HG03342 (cell line): Measurements from ENCODE around the gene CTTN.
"Not testable (repeated sequence)": the region's sequence is repeated elsewhere in the genome, so short reads cannot be mapped to it uniquely, and the experiment has no call there.

Source experiments
- ATAC-seq: cut with Tn5 transposase; IDR thresholded peaks from one replicate; pipeline ENCODE4 v1.9.1; 2021; ENCODE audit warnings: mild to moderate bottlenecking, moderate library complexity; ENCODE audit not compliant: unreplicated experiment

Gene CTTN

DNA sequence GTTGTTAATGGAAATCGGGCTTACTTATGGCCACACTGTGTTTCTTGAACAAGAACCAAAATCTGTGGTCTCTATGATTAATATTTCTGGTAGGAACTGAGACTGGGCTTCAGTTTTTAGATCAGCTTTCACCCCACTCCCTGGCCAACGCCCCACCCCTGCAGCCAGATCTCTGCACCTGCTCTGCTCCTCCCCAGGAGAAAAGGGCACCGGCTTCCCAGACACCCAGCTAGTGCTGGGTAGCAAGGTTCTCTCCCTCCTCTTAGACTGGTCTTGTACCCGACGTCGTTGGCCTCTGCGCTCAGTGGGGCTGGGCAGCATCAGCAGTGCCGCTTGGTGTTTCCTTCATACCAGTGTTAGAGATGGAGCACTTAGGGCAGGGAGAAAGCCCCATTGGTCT is 17.0 kb upstream of the CTTN start:
- no peak for ATAC-seq

DNA sequence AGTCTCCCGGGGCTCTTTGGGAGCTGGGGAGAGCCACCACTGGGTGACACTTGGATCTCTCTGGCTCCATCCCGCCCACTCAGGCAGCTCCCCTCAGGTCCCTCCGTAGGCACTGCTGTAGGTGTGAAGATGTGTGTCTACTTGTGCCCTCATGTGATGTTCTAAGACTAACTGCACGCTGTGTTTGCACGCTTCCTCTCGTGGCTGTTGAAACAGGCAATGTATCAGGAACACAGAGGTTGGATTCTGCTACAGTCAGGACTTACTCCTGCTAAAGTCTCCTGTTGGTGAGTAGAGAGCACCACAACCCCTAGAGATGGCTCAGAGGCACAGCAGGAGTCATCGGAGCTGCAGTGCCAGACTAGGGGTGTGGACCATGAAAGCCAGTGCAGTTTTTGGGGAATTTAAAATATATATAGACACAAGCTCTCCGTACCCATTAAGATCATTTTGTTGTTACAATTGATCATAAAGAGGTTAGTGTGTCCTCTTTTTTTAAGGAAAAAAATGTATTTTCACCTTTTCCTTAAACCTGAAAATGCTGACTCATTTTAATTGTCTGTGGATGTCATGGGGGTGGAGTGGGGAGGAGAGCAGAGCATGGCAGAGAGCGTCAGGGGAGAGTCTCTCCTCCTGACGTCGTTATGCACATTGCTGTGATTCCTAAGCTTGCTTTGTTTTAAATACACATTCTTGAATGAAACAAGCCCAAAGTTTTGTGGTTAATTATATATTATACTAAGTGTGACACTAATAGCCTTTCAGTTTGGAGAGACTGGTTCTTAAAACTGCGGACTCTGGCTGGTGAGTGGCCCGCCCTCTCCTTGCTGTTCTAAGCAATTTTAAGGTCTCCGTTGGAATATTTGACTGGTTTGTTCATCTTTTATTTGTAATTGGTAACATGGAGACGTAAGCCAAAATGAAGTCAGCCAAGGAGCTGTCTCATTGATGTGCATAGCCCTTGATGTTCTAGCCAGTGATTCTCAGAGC is 16.2 kb upstream of the CTTN start:
- ATAC-seq, result no peak

DNA sequence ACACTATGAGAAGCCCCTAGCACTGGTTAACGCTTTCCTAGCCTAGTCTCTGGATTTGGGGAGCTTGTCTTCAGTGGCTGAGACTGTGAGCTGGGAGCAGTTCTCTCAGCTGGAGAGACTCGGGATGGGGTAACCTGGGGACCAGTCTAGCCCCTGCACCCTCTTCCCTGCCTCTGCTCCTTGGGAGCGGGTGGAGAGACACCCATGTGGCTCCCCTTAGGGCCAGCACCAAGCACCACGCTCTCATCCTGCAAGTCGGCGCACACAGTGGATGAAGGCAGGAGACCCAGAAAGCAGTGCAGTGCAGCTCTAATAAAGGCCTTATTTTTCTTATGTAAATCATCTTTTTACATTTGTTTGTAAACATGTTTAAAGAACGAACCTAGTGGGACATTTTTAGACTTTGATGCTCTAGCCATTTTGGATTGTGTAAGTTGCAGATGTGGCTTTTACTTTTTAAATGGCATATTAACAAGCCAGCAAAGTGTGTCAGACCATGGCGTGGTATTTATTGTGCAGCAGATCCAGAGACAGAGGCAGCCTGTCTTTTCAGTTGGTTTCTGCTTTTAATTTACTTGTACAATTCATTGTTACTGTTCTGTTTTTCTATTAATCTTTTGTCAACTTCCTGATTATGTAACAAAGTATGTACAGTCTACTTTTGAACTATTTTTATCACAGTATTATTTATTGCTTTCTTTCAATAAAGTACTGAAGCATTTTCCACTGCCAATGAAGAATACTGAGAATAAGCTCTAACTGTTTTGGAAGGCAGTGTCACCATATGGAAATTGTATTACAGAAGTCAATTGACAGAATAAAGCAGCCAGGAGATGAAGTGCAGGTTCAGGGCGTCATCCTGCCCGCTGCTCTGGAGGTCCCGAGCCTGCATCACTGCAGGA is 14.4 kb upstream of the CTTN start:
- no peak for ATAC-seq

DNA sequence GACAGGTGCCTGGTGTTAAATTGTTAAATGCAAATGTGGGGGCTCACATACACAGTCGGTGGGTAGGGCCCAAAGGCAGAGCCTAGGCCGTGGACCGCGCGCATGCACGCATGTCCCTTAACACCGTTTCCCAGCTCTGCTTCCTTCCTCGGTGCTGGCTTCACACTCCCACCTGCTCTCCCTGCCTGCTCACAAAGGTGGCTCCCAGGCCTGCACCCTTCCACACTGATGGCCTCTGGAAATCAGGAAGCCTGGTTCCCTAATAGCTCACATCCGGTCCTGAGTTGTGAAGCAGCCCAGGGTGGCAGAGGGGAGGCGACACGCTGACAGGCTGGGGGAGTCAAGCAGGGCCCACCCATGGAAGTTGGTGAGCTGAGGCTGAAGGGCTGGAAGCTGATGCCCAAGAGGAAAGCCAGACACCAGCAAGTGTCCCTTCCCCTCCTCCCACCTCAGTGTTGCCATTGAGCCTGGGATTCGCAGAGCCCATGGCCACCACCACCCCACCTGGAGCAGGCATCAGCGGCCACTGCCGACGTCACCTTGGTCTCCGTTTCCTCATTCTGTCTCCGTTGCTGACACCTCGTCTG is 13.7 kb upstream of the CTTN start:
- ATAC-seq, result no peak

DNA sequence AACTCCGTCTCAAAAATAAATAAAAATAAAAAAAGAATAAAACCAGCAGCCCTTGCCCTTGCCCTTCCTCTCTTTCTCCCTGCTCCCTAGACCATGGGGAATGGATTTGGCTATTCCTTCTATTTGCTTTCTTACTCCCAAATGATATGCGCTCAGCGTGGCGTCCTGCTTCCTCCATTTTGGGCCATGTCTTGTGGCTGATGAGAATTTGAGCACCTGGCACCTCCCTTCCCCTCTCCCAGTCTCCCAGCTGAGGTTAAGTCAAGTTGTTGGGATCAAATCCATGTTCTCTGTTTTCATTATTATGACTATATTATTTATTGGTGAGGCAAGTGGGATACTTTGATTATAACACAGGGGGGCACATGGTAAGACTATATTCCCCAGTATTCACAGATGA is 10.8 kb upstream of the CTTN start:
- no peak for ATAC-seq

DNA sequence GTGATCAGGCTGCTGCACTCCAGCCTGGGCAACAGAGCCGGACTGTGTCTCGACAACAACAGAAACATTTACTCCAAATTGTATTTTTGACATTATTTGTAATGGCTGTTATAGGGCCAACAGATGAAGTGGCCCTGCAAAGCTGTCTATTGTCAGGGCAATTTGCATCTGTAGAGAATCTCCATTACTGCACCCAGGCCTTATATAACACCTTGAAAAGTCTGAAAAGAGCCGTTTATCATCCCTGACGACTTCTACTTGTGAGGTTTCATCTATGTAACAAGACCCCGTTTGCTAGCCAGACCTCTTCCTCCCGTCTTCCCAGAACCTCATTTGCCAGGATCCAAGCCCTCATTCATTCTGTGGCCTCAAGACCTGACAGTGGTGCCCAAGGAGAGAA is 9.1 kb upstream of the CTTN start:
- no peak for ATAC-seq

DNA sequence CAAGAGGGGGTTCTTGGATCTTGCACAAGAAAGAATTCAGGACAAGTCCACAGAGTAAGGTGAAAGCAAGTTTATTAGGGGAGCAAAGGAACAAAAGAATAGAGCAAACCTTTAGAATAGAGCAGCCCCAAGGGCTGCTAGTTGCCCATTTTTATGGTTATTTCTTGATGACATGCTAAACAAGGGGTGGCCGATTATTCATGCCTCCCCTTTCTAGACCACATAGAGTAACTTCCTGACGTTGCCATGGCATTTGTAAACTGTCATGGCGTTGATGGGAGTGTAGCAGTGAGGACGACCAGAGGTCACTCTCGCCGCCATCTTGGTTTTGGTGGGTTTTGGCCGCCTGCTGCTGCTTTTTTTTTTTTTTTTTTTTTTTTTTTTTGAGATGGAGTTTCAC is 7.4 kb upstream of the CTTN start:
- ATAC-seq, result not testable (repeated sequence)

DNA sequence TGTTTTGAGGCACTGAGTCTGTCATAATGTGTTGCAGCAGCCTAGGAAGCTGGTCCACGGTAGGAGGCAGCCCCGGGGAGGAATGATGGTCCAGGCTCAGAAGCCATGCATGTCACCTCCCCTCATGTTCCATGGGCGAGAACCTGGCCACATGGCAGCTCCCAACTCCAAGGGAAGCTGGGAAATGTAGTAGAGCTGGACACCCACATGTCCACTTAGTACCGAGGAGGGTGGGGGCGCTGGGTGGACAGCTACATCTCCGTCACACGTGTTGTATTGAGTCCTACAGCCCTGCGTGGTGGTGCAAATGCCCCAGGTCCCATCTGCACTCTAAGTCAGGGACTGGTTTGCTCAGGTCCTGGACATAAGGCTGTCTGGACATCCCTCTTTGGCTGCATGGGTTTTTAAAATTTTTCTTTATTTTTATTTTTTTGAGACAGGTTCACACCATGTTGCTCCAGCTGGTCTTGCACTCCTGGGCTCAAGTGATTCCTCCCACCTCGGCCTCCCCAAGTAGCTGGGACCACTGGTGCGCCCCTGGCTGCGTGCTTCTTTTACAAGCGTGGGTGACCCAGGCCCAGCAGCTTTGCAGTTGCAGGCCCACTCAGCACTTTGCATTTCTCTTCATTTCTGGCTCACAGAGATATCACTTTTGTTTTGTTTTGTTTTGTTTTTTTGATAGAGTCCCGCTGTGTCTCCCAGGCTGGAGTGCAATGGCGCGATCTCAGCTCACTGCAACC is 3.9 kb upstream of the CTTN start:
- no peak for ATAC-seq

DNA sequence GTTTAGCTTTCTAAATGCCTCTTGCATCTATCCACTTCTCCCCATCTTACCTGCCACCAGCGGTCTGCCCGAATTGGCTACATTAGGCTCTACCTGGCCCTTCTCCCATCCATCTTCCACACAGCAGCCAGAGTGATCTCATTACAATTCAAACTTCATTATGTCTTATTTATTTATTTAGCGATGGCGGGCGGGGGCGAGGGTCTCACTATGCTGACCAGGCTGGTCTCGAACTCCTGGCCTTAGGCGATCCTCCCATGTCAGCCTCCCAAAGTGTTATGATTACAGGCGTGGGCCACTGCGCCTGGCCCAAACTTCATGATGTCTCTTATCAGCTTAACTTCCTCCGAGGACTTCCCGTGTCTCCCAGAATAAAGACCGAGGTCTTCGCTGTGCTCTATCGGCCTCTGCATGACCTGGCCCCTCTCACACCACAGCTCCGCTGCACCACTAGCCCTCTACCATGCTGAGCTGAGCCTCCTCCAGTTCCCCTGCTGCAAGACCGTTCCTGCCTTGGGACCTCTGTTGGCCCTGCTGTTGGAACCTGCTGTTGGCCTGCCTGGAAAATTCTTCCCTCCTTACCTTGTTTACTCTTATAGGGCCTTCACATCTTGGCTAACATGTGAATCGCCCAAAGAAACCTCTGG is 870 bp upstream of the CTTN start:
- no peak for ATAC-seq

DNA sequence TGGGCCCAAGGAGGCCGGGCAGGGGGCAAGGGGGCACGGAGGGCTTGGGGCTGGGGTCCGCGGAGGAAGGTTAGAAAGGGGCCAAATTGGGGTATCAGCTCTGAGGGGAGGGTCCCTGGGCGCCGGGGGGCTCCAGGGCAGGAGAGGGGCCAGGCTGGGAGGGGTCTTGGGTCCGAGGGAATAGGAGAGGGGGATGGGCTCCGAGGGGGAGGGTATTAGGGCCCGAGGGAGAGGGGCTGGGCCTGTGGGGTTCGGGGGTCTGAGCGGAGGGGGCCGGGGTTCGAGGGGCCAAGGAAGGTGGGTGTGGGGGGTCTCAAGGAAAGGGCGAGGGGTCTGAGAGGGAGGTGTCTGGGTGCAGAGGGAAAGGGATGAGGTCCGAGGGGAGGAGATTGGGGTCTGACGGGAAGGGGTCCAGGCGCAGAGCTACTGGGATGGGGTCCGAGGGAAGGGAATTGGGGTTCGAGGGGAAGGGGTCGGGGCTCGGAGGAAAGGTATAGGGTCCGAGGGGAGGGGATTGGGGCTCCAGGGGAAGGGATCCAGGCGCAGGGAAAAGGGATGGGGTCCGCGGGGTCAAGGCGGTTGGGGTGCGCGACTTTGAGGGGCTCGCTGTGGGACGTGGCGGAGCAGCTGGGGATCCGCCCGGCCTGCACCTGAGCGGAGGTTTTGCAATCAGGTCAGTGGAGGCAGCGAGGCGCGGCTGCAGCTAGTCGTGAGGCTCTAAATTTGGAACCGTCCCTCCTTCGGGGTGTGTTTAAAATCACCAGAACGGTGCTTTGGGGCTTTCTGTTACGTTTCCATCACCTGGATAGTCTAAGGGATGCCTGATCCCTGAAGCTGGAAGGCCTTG is 728 bp downstream of the CTTN start:
- ATAC-seq, result no peak

DNA sequence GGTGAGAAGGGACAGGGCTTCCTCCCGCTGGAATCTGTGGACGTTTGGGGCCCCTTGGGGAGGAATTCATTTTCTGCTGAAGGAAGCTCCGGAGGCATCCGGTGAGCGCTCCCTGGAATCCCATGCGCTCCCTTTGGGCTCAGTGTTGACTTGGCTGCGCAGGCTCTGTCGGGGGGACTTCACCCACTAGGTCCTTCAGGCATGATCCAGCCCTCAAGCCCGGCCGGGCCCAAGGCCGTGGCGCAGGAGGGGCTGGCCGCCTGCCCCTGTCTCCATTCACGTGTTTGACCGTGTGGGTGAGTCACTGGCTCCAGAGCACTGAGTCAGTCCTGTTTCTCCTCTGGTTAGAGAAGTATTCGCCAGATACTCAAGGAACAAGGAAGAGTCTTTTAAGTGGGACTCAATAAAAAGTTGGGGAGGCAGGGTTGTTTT is 1.4 kb downstream of the CTTN start:
- ATAC-seq, result no peak

DNA sequence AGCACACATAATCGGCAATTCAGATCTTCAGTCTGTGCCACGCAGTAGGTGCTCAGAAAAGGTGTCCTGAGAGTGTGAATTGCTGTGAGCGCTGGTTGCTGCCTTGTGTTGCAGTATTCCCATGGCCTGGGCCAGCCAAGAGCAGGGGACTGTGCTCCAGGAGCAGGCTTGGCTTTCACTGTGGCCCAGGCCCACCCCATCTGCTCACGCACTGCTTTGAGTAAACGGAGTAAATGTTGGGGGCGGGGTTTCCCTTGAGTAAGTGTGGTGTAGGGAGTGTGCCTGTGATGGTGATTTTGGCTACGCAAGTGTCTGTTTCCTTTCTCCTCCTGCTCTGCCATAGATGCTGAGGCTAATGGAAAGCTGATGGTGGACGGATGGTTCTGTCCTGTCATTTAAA is 2.3 kb downstream of the CTTN start:
- ATAC-seq, result no peak

DNA sequence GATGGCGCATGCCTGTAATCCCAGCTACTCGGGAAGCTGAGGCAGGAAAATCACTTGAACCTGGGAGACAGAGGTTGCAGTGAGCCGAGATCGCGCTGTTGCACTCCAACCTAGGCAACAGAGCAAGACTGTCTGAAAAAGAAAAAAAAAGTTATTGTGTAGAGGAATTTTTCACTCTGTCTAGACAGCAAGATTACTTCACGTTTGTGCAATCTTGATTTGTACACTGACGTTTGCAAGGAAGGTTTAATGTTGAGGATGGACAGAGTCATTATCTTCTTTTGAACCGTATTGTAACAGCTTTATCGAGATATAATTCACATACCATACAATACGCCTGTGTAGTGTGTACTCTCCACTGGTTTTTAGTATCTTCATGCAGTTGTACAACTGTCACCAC is 3.7 kb downstream of the CTTN start:
- no peak for ATAC-seq

DNA sequence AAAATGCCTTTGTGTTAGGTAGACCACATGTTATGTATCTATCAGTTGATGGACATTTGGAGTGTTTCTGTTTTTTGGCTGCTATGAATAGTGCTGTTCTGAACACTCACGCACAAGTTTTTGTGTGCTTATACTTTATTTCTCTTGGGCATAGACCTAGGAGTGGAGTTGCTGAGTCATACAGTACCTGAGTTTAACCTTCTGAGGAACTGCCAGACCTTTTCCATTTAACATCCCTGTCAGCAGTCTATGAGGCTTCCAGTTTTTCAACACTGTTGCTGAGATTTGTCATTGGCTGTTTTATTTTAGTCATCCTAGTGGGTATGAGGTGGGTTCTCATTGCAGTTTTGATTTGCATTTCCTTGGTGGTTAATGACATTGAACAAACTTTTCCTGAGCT is 4.4 kb downstream of the CTTN start:
- no peak for ATAC-seq

DNA sequence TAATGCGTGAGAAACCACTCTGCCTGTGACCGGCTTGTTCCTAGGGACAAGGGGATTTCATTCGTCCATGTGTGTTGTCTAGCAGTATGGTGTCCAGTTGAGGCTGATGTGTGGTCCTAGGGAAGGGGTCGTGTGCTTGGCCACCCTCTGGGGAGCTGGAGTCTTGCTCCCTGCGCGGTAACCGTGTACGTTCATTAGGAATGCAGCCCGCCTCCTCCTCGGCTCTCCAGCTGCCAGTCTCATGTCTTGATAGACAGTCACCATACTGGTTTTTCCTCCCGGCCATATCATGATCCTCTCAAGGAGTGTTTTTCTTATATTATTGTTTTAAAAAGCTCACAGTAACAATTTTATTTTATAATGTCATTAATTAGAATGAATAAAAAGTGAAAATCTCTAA is 5.9 kb downstream of the CTTN start:
- ATAC-seq, result no peak

DNA sequence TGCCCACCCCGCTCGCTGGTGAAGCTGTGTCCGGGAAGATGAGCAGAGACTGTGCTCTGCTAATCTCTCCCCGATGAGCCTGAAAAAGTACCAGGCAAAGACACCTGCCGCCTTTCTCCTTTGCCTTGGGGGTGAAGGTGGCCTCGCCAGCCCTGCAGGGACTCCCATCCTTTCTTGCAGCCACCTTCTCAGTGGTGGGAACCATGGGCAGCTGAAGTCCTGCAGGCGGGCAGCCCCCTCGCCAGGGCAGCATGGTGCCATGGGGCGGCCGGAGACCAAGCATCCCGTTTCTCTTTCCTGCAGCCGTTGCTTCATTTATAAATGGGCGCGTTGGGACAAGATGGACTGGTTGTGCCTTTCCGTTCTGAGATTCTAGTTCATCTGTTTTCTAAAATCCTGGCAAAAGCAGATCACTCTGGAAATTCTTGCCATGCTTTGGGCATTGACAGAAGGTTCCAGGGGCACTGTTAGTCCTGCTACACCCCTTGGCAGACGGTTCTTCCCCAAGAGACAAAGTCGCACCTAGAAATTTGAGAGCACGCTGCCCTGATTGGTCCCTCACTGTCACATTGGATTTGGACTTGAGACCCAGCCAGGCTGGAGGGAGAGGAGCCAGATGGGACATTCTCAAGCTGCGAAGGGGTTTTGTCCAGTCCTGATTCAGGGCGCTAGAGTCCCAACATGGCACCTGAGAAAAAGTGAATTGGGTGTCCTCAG is 7.5 kb downstream of the CTTN start:
- ATAC-seq, result no peak

DNA sequence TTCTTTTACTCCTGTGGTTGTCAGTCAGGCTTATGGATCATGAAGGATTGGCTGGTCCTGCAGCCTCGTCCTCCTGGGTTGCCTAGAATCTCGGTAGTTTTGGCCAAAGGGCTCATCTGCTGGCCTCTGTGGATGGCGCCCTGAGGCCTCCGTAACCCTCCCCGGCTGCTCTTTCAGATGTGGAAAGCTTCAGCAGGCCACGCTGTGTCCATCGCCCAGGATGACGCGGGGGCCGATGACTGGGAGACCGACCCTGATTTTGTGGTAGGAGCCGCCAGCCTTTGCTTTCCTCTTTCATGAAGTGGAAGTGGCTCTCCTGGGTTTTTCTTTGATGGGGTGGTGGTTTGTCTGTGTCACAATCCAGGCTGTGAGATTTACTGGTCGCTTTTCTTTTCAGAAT is 8.8 kb downstream of the CTTN start:
- ATAC-seq, result no peak

DNA sequence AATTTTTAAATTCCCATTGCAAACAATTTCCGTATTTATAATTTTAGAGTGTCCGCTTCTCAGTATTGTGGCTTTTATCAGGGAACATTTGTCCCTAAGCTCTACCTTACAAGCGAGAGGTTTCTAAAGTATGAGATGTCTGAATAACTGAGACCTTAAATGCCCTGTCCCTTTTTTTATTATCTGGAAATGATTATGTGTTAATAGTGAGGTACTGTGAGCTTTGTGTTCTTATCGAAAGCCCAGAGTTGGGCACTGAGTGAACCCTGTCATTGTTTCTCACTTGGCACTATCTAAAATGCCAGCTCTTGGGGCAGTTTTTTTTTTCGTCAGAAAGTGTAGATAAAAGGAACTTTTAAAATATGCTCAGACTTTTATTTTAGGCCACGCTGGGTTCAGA is 9.5 kb downstream of the CTTN start:
- no peak for ATAC-seq

DNA sequence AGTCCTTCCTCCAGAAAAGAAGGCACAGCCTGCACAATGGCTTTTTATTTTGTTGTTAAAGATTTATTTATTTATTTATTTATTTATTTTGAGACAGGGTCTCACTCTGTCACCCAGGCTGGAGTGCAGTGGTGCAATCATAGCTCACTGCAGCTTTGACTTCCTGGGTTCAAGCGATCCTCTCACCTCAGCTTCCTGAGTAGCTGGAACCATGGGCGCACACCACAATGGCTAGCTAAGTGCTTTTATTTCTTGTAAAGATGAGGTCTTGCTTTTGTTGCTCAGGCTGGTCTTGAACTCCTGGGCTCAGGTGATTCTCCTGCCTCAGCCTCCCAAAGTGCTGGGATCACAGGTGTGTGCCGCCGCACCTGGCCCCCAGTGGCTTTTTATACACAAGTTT is 10.0 kb downstream of the CTTN start:
- not testable (repeated sequence) for ATAC-seq
